PFSK-1 (cell line): ENCODE results near the gene RIC8A.

Source experiments
- POLR2AphosphoS5 ChIP-seq: IDR thresholded peaks from 2 replicates; pipeline ENCODE4 v1.6.1; 2012; ENCODE audit warnings: low read depth, mild to moderate bottlenecking, control low read depth, low read length, moderate library complexity
- REST ChIP-seq, 2 experiments: IDR thresholded peaks; 2 replicates each; pipeline versions ENCODE4 v1.6.1 to v1.8.0; 2011 to 2012; ENCODE audit warnings: low read depth in 2 of 2, low read length in 2 of 2, control low read depth in 1 of 2, inconsistent platforms in 1 of 2, mild to moderate bottlenecking in 1 of 2, moderate library complexity in 1 of 2; ENCODE audit not compliant: insufficient read depth in 1 of 2

- TF ChIP-seq REST (IDR thresholded peaks at IDR 0.05; ENCODE audit: insufficient read depth in 1 of 2, low read depth in 2 of 2, low read length in 2 of 2), result no peak
- no peak for TF ChIP-seq POLR2AphosphoS5
These were observed 11.5 kb downstream of the RIC8A start for GRCh38 chr11:218815-219593.
